HUES48 (cell line): ENCODE data around the gene CEACAM18.
"Not testable (repeated sequence)": the region's sequence is repeated elsewhere in the genome, so short reads cannot be mapped to it uniquely, and the experiment has no call there.

Experiments used
- H3K27ac ChIP-seq: one replicate; pipeline ENCODE4 v1.7.0; 2013; ENCODE audit warnings: low read depth, low read length, inconsistent platforms
- H3K27me3 ChIP-seq: 2 replicates; pipeline ENCODE4 v1.6.1; 2013; ENCODE audit warnings: mild to moderate bottlenecking, low read length; ENCODE audit not compliant: control insufficient read depth, insufficient read depth
- H3K36me3 ChIP-seq: 2 replicates; pipeline ENCODE4 v1.6.1; 2013; ENCODE audit warnings: low read length; ENCODE audit not compliant: control insufficient read depth, insufficient read depth
- H3K4me1 ChIP-seq: 2 replicates; pipeline ENCODE4 v1.6.1; 2013; ENCODE audit warnings: mild to moderate bottlenecking, low read length; ENCODE audit not compliant: control insufficient read depth, insufficient read depth
- H3K4me3 ChIP-seq: 2 replicates; pipeline ENCODE4 v1.5.1; 2013; ENCODE audit warnings: mild to moderate bottlenecking, low read depth, low read length
- H3K9ac ChIP-seq: 2 replicates; pipeline ENCODE4 v1.6.1; 2013; ENCODE audit warnings: mild to moderate bottlenecking, low read depth, low read length, moderate library complexity
- H3K9me3 ChIP-seq: 2 replicates; pipeline ENCODE4 v1.6.1; 2013; ENCODE audit warnings: low read length; ENCODE audit not compliant: control insufficient read depth, insufficient read depth

Gene CEACAM18

DNA sequence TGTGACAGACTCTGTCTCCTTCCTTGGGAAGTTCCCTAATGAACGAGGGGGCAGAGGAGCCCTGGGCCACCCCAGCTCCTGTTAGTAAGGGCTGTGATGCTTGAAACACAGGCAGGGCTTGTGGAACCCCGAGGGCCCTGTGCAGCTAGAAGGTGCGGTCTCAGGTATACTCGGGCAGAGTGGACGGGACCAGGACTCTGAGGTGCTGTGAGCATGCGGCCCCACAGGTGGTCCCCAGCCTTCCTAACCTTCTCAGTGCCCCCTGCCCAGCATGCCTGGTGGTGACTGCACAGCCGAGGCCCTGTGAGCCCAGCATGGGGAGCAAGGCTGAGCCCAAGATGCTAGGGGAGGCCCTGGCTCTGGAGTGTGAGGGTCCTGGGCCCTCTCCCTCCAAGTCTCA lies 16.1 kb upstream of the CEACAM18 start:
- H3K36me3 ChIP-seq = no peaks in the 10 kb centered on the region
- no peak overlapping the region for H3K4me3 ChIP-seq
- peaks cover 16% of the 10 kb centered on the region for H3K27me3 ChIP-seq
- peaks cover 3% of the 10 kb centered on the region; the same call in 1 of the 2 replicates for H3K4me1 ChIP-seq
- H3K27ac ChIP-seq = no peak overlapping the region
- H3K9me3 ChIP-seq = no peaks in the 10 kb centered on the region; the same call in 1 of the 2 replicates
- H3K9ac ChIP-seq = no peak overlapping the region

DNA sequence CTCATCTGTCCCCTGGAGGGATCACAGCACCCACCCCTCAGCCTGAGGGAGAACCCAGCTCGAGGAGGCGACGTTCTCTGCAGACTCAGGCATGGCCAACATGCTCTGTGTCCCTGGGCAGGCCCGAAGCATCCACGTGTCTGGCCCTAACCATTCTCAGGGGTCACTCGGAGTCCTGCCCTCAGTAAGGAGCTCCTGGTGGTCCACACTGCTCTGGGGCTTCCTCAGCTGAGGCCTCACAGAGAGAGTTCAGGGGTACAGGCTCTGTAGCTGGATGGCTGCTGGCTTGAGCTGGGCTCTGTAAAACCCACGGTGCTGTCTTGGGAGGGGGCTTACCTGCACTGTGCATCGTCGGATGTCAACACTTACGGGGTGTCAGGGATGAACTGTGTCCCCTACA lies 15.7 kb upstream of the CEACAM18 start:
- H3K4me1 ChIP-seq = peaks cover 3% of the 10 kb centered on the region; the same call in 1 of the 2 replicates
- no peaks in the 10 kb centered on the region for H3K36me3 ChIP-seq
- H3K9ac ChIP-seq = no peak overlapping the region
- H3K27ac ChIP-seq = no peak overlapping the region
- H3K4me3 ChIP-seq = no peak overlapping the region
- peaks cover 16% of the 10 kb centered on the region for H3K27me3 ChIP-seq
- H3K9me3 ChIP-seq = no peaks in the 10 kb centered on the region; the same call in 1 of the 2 replicates

GRCh38 chr19:51463976-51464581 lies 14.3 kb upstream of the CEACAM18 start:
- not testable (repeated sequence) for H3K27ac ChIP-seq

DNA sequence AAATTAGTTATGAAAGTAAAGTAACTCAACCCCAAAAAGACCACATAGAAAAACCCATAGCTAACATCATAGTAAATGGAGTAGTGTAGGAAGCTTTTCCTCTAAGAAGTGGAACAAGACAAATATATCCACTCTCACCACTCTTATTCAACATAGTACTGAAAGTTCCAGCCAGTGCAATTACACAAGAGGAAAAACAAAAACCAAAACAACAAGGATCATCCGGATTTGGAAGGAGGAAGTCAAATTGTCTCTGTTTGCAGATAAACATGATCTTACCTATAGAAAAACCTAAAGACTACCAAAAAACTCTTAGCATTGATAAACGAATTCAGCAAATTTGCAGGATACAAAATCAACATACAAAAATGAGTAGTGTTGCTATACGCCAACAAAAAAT lies 11.6 kb upstream of the CEACAM18 start:
- Histone ChIP-seq H3K9me3 (no peaks in the 10 kb centered on the region), H3K4me3 (no peak overlapping the region), H3K4me1 (no peaks in the 10 kb centered on the region), H3K9ac (no peak overlapping the region), H3K27me3 (peaks cover 16% of the 10 kb centered on the region), H3K27ac (no peak overlapping the region), H3K36me3 (no peaks in the 10 kb centered on the region)

More at GRCh38 chr19:51463976-51464581, 14.3 kb upstream of the CEACAM18 start:
- H3K27me3 ChIP-seq = peaks cover 16% of the 10 kb centered on the region
- not testable (repeated sequence) for H3K4me1 ChIP-seq, H3K9ac ChIP-seq, H3K9me3 ChIP-seq, H3K36me3 ChIP-seq
- peak overlapping the region; percentile 35; the same call in 1 of the 2 replicates for H3K4me3 ChIP-seq

- no peaks in the 10 kb centered on the region for H3K9me3 ChIP-seq
- no peaks in the 10 kb centered on the region for H3K36me3 ChIP-seq
- peaks cover 16% of the 10 kb centered on the region for H3K27me3 ChIP-seq
- no peak overlapping the region for H3K9ac ChIP-seq
- H3K4me3 ChIP-seq = no peak overlapping the region
- H3K27ac ChIP-seq = no peak overlapping the region
- no peaks in the 10 kb centered on the region for H3K4me1 ChIP-seq
These were observed 10.3 kb upstream of the CEACAM18 start for GRCh38 chr19:51467864-51468544.

- H3K27ac ChIP-seq = no peak overlapping the region
- H3K4me3 ChIP-seq = no peak overlapping the region
- no peak overlapping the region for H3K9ac ChIP-seq
- 0 out of 2 replicates have a peak, but pooled peaks cover under 1% of the 10 kb centered on the region for H3K9me3 ChIP-seq
- peaks cover 16% of the 10 kb centered on the region for H3K27me3 ChIP-seq
- H3K36me3 ChIP-seq = no peaks in the 10 kb centered on the region
- H3K4me1 ChIP-seq = no peaks in the 10 kb centered on the region
These were observed 9.8 kb upstream of the CEACAM18 start for GRCh38 chr19:51468545-51468920.

- Histone ChIP-seq H3K27ac (no peak overlapping the region), H3K9ac (no peak overlapping the region), H3K27me3 (peaks cover 16% of the 10 kb centered on the region), H3K36me3 (no peaks in the 10 kb centered on the region), H3K4me1 (no peaks in the 10 kb centered on the region), H3K9me3 (0 out of 2 replicates have a peak, but pooled peaks cover 4% of the 10 kb centered on the region), H3K4me3 (no peak overlapping the region)
These were observed 9.2 kb upstream of the CEACAM18 start for GRCh38 chr19:51469162-51469561.

GRCh38 chr19:51469629-51470028 lies 8.7 kb upstream of the CEACAM18 start:
- Histone ChIP-seq H3K4me3 (no peak overlapping the region), H3K27ac (no peak overlapping the region), H3K27me3 (peaks cover 13% of the 10 kb centered on the region)

DNA sequence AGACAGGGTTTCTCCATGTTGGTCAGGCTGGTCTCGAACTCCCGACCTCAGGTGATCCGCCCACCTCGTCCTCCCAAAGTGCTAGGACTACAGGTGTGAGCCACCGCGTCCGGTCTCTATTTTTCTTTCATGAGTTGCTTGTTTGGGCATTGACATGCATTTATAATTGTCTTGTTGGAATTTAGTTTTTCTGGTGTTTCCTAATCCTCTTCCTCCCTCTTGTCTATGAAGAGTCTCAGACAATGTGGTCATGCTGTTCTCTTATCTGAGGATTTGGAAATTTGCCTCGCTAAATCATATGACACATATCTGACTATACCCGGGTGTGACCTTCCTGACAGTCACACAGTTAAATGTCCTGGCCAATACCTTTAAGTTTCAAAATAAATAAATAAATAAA lies 7.4 kb upstream of the CEACAM18 start:
- peaks cover 7% of the 10 kb centered on the region for H3K27me3 ChIP-seq
- H3K4me3 ChIP-seq = no peak overlapping the region
- H3K36me3 ChIP-seq = no peaks in the 10 kb centered on the region
- H3K27ac ChIP-seq = no peak overlapping the region
- peaks cover 4% of the 10 kb centered on the region; the same call in 1 of the 2 replicates for H3K9me3 ChIP-seq
- no peak overlapping the region for H3K9ac ChIP-seq
- no peaks in the 10 kb centered on the region for H3K4me1 ChIP-seq

More at GRCh38 chr19:51469629-51470028, 8.7 kb upstream of the CEACAM18 start:
- H3K9ac ChIP-seq = no peak overlapping the region
- H3K36me3 ChIP-seq = no peaks in the 10 kb centered on the region
- H3K9me3 ChIP-seq = 0 out of 2 replicates have a peak, but pooled peaks cover 4% of the 10 kb centered on the region
- H3K4me1 ChIP-seq = no peaks in the 10 kb centered on the region

DNA sequence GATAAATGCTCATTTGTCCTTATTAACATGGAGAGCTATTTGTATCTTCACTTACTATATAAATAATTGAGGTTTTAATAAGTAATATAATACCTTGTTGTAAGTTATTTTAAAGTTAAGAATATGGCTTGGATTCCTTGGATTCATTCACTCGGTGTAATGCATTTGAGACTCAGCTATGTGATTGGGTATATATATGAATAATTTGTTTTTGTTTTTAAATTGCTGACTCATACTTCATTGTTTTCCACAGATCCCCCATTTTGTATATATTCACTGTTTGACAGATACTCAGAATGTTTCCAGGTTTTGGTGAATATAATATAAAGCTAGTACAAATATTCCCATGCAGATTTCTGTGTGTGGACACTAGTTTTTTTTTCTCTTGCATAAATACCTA lies 6.8 kb upstream of the CEACAM18 start:
- Histone ChIP-seq H3K4me3 (no peak overlapping the region), H3K36me3 (no peaks in the 10 kb centered on the region), H3K9me3 (peaks cover 8% of the 10 kb centered on the region; the same call in 1 of the 2 replicates), H3K9ac (no peak overlapping the region), H3K4me1 (no peaks in the 10 kb centered on the region), H3K27me3 (peaks cover 3% of the 10 kb centered on the region), H3K27ac (no peak overlapping the region)

DNA sequence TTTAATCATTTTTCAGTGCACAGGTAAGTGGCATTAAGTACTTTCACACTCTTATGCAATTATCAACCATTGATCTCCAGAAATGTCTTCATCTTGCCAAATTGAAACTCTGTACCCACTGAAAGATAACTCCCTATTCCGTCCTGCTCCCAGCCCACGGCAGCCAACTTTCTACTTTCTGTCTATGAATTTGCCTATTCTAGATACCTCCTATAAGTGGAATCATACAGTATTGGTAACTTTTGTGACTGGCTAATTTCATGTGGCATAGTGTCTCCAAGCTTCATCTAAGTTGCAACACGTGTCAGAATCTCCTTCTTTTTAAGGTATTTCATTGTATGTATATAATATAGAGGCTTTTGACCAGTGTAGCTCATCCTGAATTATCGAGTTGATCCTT lies 5.7 kb upstream of the CEACAM18 start:
- H3K4me3 ChIP-seq = no peak overlapping the region
- H3K36me3 ChIP-seq = no peaks in the 10 kb centered on the region
- no peaks in the 10 kb centered on the region for H3K27me3 ChIP-seq
- H3K9ac ChIP-seq = no peak overlapping the region
- no peaks in the 10 kb centered on the region for H3K4me1 ChIP-seq
- peaks cover 8% of the 10 kb centered on the region; the same call in 1 of the 2 replicates for H3K9me3 ChIP-seq
- H3K27ac ChIP-seq = no peak overlapping the region
